ENCODE data around the gene KAT5.
"Not testable (repeated sequence)": the region's sequence is repeated elsewhere in the genome, so short reads cannot be mapped to it uniquely, and the experiment has no call there.

KAT5 gene

DNA sequence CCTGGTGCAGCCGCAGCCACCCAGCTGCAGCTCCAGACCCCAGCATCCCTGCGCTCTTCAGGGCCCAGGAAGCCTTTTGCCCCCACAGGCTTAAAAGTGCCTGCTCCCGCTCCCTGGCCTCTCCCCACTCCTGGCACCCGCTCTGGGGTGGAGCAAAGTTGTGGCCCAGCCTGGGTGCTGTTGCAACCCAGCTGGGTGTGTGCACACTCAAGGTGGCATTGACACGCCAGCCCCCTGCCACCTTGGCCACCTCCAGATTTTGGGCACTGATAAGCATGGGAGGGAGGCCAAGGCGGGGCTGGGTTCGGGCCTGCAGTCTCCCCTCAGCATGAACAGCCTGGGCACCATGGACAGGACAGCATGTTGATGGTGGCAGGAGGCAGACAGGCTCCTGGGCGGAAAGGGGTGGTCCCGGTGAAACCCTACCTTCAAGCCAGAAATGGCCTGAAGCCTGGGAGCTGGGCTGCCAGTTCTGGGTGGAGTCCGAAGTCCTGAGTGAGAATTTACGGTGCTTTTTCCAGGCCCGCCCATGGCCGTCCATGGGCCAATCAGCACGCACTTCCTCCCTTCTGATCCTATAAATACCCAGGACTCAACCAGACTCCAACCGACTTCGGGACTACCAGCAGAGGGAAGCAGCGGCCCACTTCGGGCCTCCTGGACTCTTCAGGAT lies 32.1 kb downstream of the KAT5 start:
- peak; percentile 11 for DNase-seq (ENCODE audit: low read depth)

DNA sequence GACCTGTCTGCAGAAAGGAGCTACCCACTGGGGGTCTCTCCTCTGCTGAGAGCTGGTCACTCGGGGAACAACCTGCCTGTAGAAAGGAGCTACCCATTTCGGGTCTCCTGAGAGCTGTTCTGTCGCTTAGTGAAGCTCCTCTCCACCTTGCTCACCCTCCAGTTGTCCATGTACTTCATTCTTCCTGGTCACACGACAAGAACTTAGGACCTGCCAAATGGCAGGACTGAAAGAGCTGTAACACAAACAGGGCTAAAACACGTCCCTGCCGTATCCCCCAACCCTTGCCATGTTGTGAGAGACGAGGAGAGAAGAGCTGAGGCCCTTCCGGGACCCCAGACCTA lies 32.6 kb downstream of the KAT5 start:
- DNase-seq (ENCODE audit: low read depth), result no peak

DNA sequence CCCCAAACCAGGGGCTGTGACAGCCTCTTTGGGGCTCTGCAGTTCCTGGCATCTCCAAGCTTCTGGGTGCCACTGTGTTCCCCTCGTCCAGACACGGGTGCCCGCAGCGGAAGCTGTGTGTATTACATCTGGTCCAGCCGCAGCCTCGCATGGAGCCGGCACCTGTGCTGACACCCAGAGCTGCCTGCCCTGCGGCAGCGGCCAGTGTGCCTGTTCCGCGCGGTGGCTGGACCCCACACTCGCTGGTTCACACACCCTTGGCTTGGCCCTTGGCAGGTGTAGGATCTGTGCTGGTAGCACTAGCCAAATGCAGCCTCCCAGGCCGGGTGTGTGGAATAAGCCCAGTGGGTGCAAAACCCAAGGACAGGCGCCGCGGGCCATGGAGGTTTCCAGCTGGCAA lies 33.0 kb downstream of the KAT5 start:
- no peak for DNase-seq (ENCODE audit: low read depth)

DNA sequence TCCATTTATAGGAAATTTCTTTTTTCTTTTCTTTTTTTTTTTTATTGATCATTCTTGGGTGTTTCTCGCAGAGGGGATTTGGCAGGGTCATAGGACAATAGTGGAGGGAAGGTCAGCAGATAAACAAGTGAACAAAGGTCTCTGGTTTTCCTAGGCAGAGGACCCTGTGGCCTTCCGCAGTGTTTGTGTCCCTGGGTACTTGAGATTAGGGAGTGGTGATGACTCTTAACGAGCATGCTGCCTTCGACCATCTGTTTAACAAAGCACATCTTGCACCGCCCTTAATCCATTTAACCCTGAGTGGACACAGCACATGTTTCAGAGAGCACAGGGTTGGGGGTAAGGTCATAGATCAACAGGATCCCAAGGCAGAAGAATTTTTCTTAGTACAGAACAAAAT lies 50.1 kb downstream of the KAT5 start:
- DNase-seq (ENCODE audit: low read depth), result not testable (repeated sequence)

DNA sequence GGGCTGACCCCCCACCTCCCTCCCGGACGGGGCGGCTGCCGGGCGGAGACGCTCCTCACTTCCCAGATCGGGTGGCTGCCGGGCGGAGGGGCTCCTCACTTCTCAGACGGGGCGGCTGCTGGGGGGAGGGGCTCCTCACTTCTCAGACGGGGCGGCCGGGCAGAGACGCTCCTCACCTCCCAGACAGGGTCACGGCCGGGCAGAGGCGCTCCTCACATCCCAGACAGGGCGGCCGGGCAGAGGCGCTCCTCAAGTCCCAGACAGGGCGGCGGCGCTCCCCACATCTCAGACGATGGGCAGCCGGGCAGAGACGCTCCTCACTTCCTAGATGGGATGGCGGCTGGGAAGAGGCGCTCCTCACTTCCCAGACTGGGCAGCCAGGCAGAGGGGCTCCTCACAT lies 50.8 kb downstream of the KAT5 start:
- DNase-seq (ENCODE audit: low read depth), result not testable (repeated sequence)

DNA sequence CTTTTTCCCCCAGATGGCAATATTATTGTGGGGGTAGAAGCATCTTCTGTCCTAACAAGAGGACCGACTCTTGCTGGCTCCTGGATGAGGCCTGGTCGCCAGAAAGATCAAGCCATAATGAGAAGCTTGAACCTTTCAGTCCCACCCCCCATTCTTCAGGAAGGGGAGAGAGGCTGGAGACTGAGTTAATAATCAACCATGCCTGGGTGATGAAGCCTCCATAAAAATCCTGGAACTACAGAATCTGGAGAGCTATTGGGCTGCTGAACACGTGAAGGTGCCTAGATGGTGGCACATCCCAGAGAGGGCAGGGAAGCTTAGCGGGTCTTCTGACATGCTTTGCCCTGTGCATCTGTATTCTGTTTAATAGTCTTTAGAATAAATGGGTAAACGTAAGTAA lies 52.4 kb downstream of the KAT5 start:
- DNase-seq (ENCODE audit: low read depth), result no peak

DNA sequence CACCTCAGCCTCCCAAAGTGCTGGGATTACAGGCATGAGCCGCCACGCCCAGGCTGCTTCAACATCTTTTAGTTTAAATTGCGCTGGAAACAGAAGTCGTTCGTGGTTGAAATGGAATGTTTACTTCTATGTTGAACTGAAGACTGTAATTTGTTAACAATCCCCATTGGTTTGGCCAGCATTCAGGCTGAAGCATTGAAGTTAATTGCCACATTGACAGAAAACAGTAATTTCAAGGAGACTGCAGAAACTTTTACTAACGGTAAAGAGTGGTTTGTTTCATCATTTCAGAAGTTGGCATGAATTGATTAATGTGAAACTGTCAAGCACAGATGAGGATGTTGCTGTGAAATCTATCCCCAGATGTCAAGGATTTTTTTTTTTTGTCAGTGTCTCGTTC lies 54.5 kb downstream of the KAT5 start:
- no peak for DNase-seq (ENCODE audit: low read depth)

DNA sequence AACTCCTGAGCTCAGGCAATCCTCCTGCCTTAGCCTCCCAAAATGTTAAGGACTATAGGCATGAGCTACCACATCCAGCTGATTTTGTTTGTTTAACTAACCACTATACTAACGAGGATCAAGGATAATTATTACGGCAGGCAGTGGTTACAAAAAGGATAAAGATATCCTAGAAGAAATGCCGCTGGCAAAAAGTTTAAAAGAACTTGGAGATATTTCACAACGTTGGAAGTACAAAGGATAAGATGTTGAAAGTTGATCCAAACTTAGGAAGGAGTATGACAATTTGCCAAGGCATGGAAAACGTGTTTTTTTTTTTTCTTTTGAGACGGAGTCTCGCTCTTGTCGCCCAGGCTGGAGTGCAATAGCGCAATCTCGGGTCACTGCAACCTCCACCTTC lies 55.4 kb downstream of the KAT5 start:
- DNase-seq (ENCODE audit: low read depth), result no peak

DNA sequence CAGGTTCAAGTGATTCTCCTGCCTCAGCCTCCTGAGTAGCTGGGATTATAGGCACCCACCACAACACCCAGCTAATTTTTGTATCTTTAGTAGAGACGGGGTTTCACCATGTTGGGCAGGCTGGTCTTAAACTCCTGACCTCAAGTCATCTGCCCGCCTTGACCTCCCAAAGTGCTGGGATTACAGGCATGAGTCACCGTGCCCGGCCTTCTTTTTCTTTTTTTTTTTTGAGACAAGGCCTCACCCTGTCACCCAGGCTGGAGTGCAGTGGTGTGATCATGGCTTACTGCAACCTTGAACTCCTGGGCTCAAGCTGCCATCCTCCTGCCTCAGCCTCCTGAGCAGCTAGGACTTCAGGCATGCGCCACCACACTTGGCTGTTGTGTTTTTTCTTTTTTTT lies 55.8 kb downstream of the KAT5 start:
- not testable (repeated sequence) for DNase-seq (ENCODE audit: low read depth)

Measured in activated T-cell treated with anti-CD3 and anti-CD28 coated beads for 48 hours (primary cell).